H1 (cell line): Measurements from ENCODE around the gene CYP1A1. TPM values are rescaled to one million over a fixed set of nuclear protein-coding genes. Genes with fewer than 3 reads are reported as not detected.

ENCODE experiments used
- CTCF ChIA-PET: fragments of 300-600 bp; sonication (Branson Sonifier 250); formaldehyde crosslinking; loops from one replicate; lab custom pipeline; 2021; ENCODE audit not compliant: partially characterized antibody; lab: Charles Lee
- POLR2A ChIA-PET: fragments of 300-600 bp; sonication (Branson Sonifier 250); formaldehyde crosslinking; loops from one replicate; lab custom pipeline; 2021; ENCODE audit warnings: inconsistent platforms; ENCODE audit not compliant: partially characterized antibody; lab: Charles Lee
- DNase-seq, 2 experiments: peaks; one replicate each; pipeline versions ENCODE4 v3.0.0 to v3.0.0-alpha.2; 2010 to 2022; ENCODE audit warnings: low spot score in 2 of 2, low read depth in 1 of 2, mixed read lengths in 1 of 2
- FAIRE-seq: peaks from 2 replicates; lab custom pipeline; 2011; peaks lifted over from hg19 to GRCh38; lab: Jason Lieb, UNC
- H2AFZ ChIP-seq: 2 replicates; pipeline ENCODE4 v1.8.1; 2012; ENCODE audit warnings: low read length, inconsistent platforms
- H2AK5ac ChIP-seq: 2 replicates; pipeline ENCODE4 v1.6.1; 2013; ENCODE audit warnings: low read depth, low read length
- H2BK120ac ChIP-seq: replicated peaks from 2 replicates; pipeline ENCODE3; 2013; ENCODE audit warnings: low read depth, low read length, inconsistent platforms
- H2BK12ac ChIP-seq: 2 replicates; pipeline ENCODE4 v1.6.1; 2013; ENCODE audit warnings: low read depth, low read length
- H2BK15ac ChIP-seq: 2 replicates; pipeline ENCODE4 v1.6.1; 2013; ENCODE audit warnings: low read length
- H2BK20ac ChIP-seq: 2 replicates; pipeline ENCODE4 v1.6.1; 2013; ENCODE audit warnings: low read length
- H2BK5ac ChIP-seq: 2 replicates; pipeline ENCODE4 v1.6.1; 2013; ENCODE audit warnings: low read depth, low read length
- H3K14ac ChIP-seq: 2 replicates; pipeline ENCODE4 v1.6.1; 2013; ENCODE audit warnings: inconsistent platforms; ENCODE audit not compliant: insufficient read length
- H3K18ac ChIP-seq: 2 replicates; pipeline ENCODE4 v1.6.1; 2013; ENCODE audit warnings: low read length; ENCODE audit errors: extremely low read depth
- H3K23ac ChIP-seq: 2 replicates; pipeline ENCODE4 v1.6.1; 2013; ENCODE audit warnings: inconsistent platforms; ENCODE audit not compliant: insufficient read length
- H3K23me2 ChIP-seq: 2 replicates; pipeline ENCODE4 v1.6.1; 2013; ENCODE audit warnings: low read depth, low read length
- H3K27ac ChIP-seq: 2 replicates; pipeline ENCODE4 v1.6.1; 2011; ENCODE audit warnings: low read depth, low read length, inconsistent platforms
- H3K27me3 ChIP-seq, 4 experiments: replicated peaks in 1 of 4; 1 replicate in 1 of 4; 2 replicates in 3 of 4; pipeline versions ENCODE4 v1.6.1 to v1.8.1; 2011 to 2013; ENCODE audit warnings: low read length in 3 of 4, mild to moderate bottlenecking in 3 of 4, inconsistent platforms in 2 of 4, mixed read lengths in 2 of 4, moderate library complexity in 1 of 4; ENCODE audit not compliant: control insufficient read depth in 3 of 4, insufficient read depth in 3 of 4; ENCODE audit errors: extremely low read depth in 1 of 4
- H3K36me3 ChIP-seq, 4 experiments: 2 replicates each; pipeline versions ENCODE4 v1.6.1 to v1.8.1; 2011 to 2013; ENCODE audit warnings: mild to moderate bottlenecking in 4 of 4, low read length in 3 of 4, moderate library complexity in 2 of 4, control low read depth in 1 of 4, inconsistent platforms in 1 of 4; ENCODE audit not compliant: insufficient read depth in 4 of 4, control insufficient read depth in 2 of 4
- H3K4ac ChIP-seq: replicated peaks from 2 replicates; pipeline ENCODE3; 2013; ENCODE audit warnings: low read length, low read depth, mixed read lengths, inconsistent platforms; ENCODE audit not compliant: insufficient read length
- H3K4me1 ChIP-seq, 4 experiments: replicated peaks in 1 of 4; 1 replicate in 1 of 4; 2 replicates in 3 of 4; pipeline versions ENCODE4 v1.6.1 to v1.8.1; 2011 to 2013; ENCODE audit warnings: low read length in 3 of 4, inconsistent platforms in 2 of 4, mixed read lengths in 1 of 4; ENCODE audit not compliant: insufficient read depth in 4 of 4, control insufficient read depth in 3 of 4
- H3K4me2 ChIP-seq, 2 experiments: 2 replicates each; pipeline versions ENCODE4 v1.6.1 to v1.8.1; 2011 to 2013; ENCODE audit warnings: low read depth in 2 of 2, low read length in 2 of 2, control low read depth in 1 of 2, inconsistent platforms in 1 of 2, mild to moderate bottlenecking in 1 of 2; ENCODE audit not compliant: insufficient read depth in 1 of 2
- H3K4me3 ChIP-seq, 4 experiments: fragments of 200-600, 300-600 bp in 1 of 4; sonication (generic), shearing (Covaris generic), sonication (Bioruptor Twin) in 1 of 4; 2 replicates each; pipeline versions ENCODE4 v1.5.1 to v1.8.1; 2011 to 2016; ENCODE audit warnings: low read length in 4 of 4, low read depth in 3 of 4, control low read depth in 2 of 4, inconsistent platforms in 2 of 4, mild to moderate bottlenecking in 2 of 4, mixed read lengths in 1 of 4, moderate library complexity in 1 of 4; ENCODE audit not compliant: insufficient read depth in 2 of 4; ENCODE audit errors: extremely low read depth in 1 of 4
- H3K56ac ChIP-seq: replicated peaks from 2 replicates; pipeline ENCODE3; 2013; ENCODE audit warnings: low read depth, mild to moderate bottlenecking, mixed read lengths, low read length, inconsistent platforms; ENCODE audit not compliant: insufficient read length
- H3K79me1 ChIP-seq: 2 replicates; pipeline ENCODE4 v1.6.1; 2013; ENCODE audit warnings: low read depth, low read length, control low read depth
- H3K79me2 ChIP-seq, 2 experiments: 2 replicates each; pipeline versions ENCODE4 v1.6.1 to v1.8.1; 2012 to 2013; ENCODE audit warnings: low read length in 2 of 2, mild to moderate bottlenecking in 2 of 2, inconsistent platforms in 1 of 2; ENCODE audit not compliant: insufficient read depth in 2 of 2, control insufficient read depth in 1 of 2
- H3K9ac ChIP-seq, 4 experiments: replicated peaks in 1 of 4; 1 replicate in 1 of 4; 2 replicates in 3 of 4; pipeline versions ENCODE4 v1.6.1 to v1.8.1; 2011 to 2013; ENCODE audit warnings: low read depth in 3 of 4, low read length in 3 of 4, control low read depth in 2 of 4, mild to moderate bottlenecking in 2 of 4, moderate library complexity in 2 of 4, inconsistent platforms in 1 of 4; ENCODE audit errors: extremely low read depth in 1 of 4
- H3K9me3 ChIP-seq, 2 experiments: 2 replicates each; pipeline versions ENCODE4 v1.6.1 to v1.8.1; 2012 to 2013; ENCODE audit warnings: mild to moderate bottlenecking in 2 of 2, moderate library complexity in 2 of 2, control low read depth in 1 of 2, inconsistent platforms in 1 of 2, low read depth in 1 of 2, low read length in 1 of 2, mixed read lengths in 1 of 2; ENCODE audit not compliant: insufficient read depth in 2 of 2
- H4K20me1 ChIP-seq, 2 experiments: replicated peaks in 1 of 2; 2 replicates each; pipeline versions ENCODE3 to v1.8.1; 2011 to 2013; ENCODE audit warnings: inconsistent platforms in 2 of 2, low read length in 2 of 2, mild to moderate bottlenecking in 1 of 2; ENCODE audit not compliant: insufficient read depth in 2 of 2, control insufficient read depth in 1 of 2
- H4K5ac ChIP-seq: 2 replicates; pipeline ENCODE4 v1.6.1; 2013; ENCODE audit warnings: low read length, low read depth, mixed read lengths, inconsistent platforms; ENCODE audit not compliant: insufficient read length
- H4K8ac ChIP-seq: 2 replicates; pipeline ENCODE4 v1.8.0; 2013; ENCODE audit warnings: mild to moderate bottlenecking, moderate library complexity, low read length, inconsistent platforms; ENCODE audit not compliant: insufficient read depth; ENCODE audit errors: extremely low read depth
- H4K91ac ChIP-seq: replicated peaks from 2 replicates; pipeline ENCODE3; 2013; ENCODE audit warnings: low read length, mixed read lengths, inconsistent platforms; ENCODE audit not compliant: insufficient read length
- BRCA1 ChIP-seq: IDR thresholded peaks from 2 replicates; pipeline ENCODE4 v1.6.1; 2012; ENCODE audit warnings: low read depth, low read length, improper control_type of control experiment
- CHD2 ChIP-seq: IDR thresholded peaks from 2 replicates; pipeline ENCODE4 v1.6.1; 2012; ENCODE audit warnings: low read length, improper control_type of control experiment
- EGR1 ChIP-seq: IDR thresholded peaks from 2 replicates; pipeline ENCODE4 v1.6.1; 2011; ENCODE audit warnings: low read depth, low read length, borderline replicate concordance
- FOSL1 ChIP-seq: IDR thresholded peaks from 2 replicates; pipeline ENCODE4 v1.6.1; 2011; ENCODE audit warnings: mild to moderate bottlenecking, low read depth, low read length, moderate library complexity; ENCODE audit not compliant: insufficient read depth
- JUN ChIP-seq: IDR thresholded peaks from 2 replicates; pipeline ENCODE4 v1.6.1; 2011; ENCODE audit warnings: low read depth, mild to moderate bottlenecking, improper control_type of control experiment, low read length
- JUND ChIP-seq: IDR thresholded peaks from 2 replicates; pipeline ENCODE4 v1.6.1; 2011; ENCODE audit warnings: mild to moderate bottlenecking, improper control_type of control experiment, low read length
- KDM5A ChIP-seq: fragments of 200-600 bp; IDR thresholded peaks from 2 replicates; pipeline ENCODE4 v1.7.1; 2012; ENCODE audit warnings: mild to moderate bottlenecking, low read length, inconsistent platforms, mixed read lengths
- RFX5 ChIP-seq: IDR thresholded peaks from 2 replicates; pipeline ENCODE4 v1.6.1; 2011; ENCODE audit warnings: low read depth, low read length, improper control_type of control experiment, borderline replicate concordance
- TCF12 ChIP-seq: IDR thresholded peaks from 2 replicates; pipeline ENCODE4 v1.6.1; 2011; ENCODE audit warnings: low read depth, mild to moderate bottlenecking, low read length
- YY1 ChIP-seq: IDR thresholded peaks from 2 replicates; pipeline ENCODE4 v1.6.1; 2011; ENCODE audit warnings: low read depth, mild to moderate bottlenecking, low read length
- WGBS, 2 experiments: shearing (Covaris generic) in 1 of 2; methylation state at CpG; one replicate each; pipeline versions ENCODE4 v1.1.6 to v1.1.7; 2013 to 2015; ENCODE audit warnings: low lambda C conversion rate in 2 of 2, mixed read lengths in 2 of 2, inconsistent platforms in 1 of 2, low coverage in 1 of 2, missing lambda C conversion rate in 1 of 2; ENCODE audit not compliant: insufficient replicate concordance in 2 of 2, insufficient coverage in 1 of 2, insufficient read length in 1 of 2; ENCODE audit errors: extremely low coverage in 1 of 2, missing lambda C conversion rate in 1 of 2; 5-methylcytosine and 5-hydroxymethylcytosine counted together
- polyA plus RNA-seq, 7 experiments: library from polyadenylated mRNA; depleted of rRNA in 3 of 7; stranded (reverse) in 5 of 7; unstranded in 2 of 7; fragments of >200 nt in 5 of 7; fragments of 200-250 nt in 2 of 7; gene quantifications; 1 replicate in 5 of 7; 2 replicates in 1 of 7; 4 replicates in 1 of 7; pipeline versions ENCODE4 v1.2.1 to v1.2.3, GENCODE V29; 2011 to 2013; ENCODE audit warnings: missing spikeins in 2 of 7, mixed read lengths in 2 of 7
- total RNA-seq: library from RNA; stranded (reverse); fragmentation: NEBNext Ultra II Directional; extraction: Animal tissue kit (Norgen Biotek cat#: 25700); gene quantifications from 2 replicates; pipeline ENCODE4 v1.2.1, GENCODE V29; 2021
- TF ChIP-seq, protein P1 (sequence below): IDR thresholded peaks from 2 replicates; pipeline ENCODE4 v1.6.1; 2012; ENCODE audit warnings: low read length, inconsistent platforms

The CYP1A1 gene
- total and polyA plus RNA-seq, 2 of the 8 experiments (the other 6 are each of a cell fraction or from before 2014, with no cell fraction given) = 0.32 to 0.35 TPM

DNA sequence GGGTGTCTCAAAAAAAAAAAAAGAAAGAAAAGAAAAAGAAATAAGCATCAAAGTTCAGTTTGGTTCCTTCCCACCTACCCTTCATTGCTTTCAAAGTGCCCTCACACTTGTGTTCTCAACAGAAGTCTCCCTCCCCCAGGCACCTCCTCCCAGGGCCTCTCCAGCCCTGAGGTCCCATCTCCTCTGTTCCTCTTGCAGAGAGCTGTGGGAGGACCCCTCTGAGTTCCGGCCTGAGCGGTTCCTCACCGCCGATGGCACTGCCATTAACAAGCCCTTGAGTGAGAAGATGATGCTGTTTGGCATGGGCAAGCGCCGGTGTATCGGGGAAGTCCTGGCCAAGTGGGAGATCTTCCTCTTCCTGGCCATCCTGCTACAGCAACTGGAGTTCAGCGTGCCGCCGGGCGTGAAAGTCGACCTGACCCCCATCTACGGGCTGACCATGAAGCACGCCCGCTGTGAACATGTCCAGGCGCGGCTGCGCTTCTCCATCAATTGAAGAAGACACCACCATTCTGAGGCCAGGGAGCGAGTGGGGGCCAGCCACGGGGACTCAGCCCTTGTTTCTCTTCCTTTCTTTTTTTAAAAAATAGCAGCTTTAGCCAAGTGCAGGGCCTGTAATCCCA lies 29.4 kb upstream of the CYP1A1 start:
- H2AK5ac ChIP-seq = no peak overlapping the region
- no peak overlapping the region for H3K9ac ChIP-seq
- H2BK15ac ChIP-seq = no peak overlapping the region
- no peak overlapping the region for H2BK12ac ChIP-seq
- H2BK20ac ChIP-seq = no peak overlapping the region
- H3K27ac ChIP-seq = no peak overlapping the region
- H4K20me1 ChIP-seq = no peaks in the 10 kb centered on the region
- ChIA-PET POLR2A (interaction anchor here (0.5 to 1.2 kb wide), 3 partner anchors 28 to 186 kb away, joined by 3 to 5 read pairs (median 4); partner anchors contain the start of gene CYP1A1), CTCF (interaction anchor here (0.6 to 53.7 kb wide), 4 partner anchors 10 to 129 kb away, joined by 3 to 1439 read pairs (median 36); partner anchors contain the start of gene CLK3)
- H3K9me3 ChIP-seq = no peaks in the 10 kb centered on the region
- WGBS, 2 experiments = 94% methylated on average over 18 of the region's 20 CpGs; no CpG with 5 or more reads in 1 of the 2 experiments
- H3K4me1 ChIP-seq = peaks cover 0 to 4% (median 0%) of the 10 kb centered on the region in 4 experiments; a peak in 2 of 7 replicates
- no peak overlapping the region for H3K4ac ChIP-seq
- H2BK5ac ChIP-seq = no peak overlapping the region
- H3K23me2 ChIP-seq = no peaks in the 10 kb centered on the region; the same call in 1 of the 2 replicates
- no peak overlapping the region for H4K5ac ChIP-seq
- H3K23ac ChIP-seq = no peak overlapping the region
- H4K8ac ChIP-seq = peak overlapping the region; percentile 76; the same call in 1 of the 2 replicates
- H2BK120ac ChIP-seq = no peak overlapping the region
- no peak overlapping the region for H3K56ac ChIP-seq
- DNase-seq (no peak), FAIRE-seq (no peak)
- H3K18ac ChIP-seq = no peak overlapping the region
- no peaks in the 10 kb centered on the region for H3K79me1 ChIP-seq
- H3K14ac ChIP-seq = no peak overlapping the region
- no peak overlapping the region for H3K4me2 ChIP-seq
- H3K27me3 ChIP-seq = no peaks in the 10 kb centered on the region; a peak in 1 of 7 replicates
- no peak overlapping the region for H3K4me3 ChIP-seq
- no peak overlapping the region for H2AFZ ChIP-seq
- H3K79me2 ChIP-seq = no peaks in the 10 kb centered on the region
- H4K91ac ChIP-seq = no peak overlapping the region
- no peaks in the 10 kb centered on the region for H3K36me3 ChIP-seq
- TF ChIP-seq KDM5A (no peak), RFX5 (no peak), BRCA1 (no peak), JUND (no peak), CHD2 (no peak), TCF12 (no peak), FOSL1 (no peak), YY1 (no peak), JUN (no peak), EGR1 (no peak)
- TF ChIP-seq, protein P1, sequence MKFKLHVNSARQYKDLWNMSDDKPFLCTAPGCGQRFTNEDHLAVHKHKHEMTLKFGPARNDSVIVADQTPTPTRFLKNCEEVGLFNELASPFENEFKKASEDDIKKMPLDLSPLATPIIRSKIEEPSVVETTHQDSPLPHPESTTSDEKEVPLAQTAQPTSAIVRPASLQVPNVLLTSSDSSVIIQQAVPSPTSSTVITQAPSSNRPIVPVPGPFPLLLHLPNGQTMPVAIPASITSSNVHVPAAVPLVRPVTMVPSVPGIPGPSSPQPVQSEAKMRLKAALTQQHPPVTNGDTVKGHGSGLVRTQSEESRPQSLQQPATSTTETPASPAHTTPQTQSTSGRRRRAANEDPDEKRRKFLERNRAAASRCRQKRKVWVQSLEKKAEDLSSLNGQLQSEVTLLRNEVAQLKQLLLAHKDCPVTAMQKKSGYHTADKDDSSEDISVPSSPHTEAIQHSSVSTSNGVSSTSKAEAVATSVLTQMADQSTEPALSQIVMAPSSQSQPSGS = no peak
